SK-N-DZ (cell line): ENCODE measurements around the gene CCDC7.
A peak's percentile ranks its signal among the peaks of the same experiment; 100 is the strongest.
"Not testable (repeated sequence)": the region's sequence is repeated elsewhere in the genome, so short reads cannot be mapped to it uniquely, and the experiment has no call there.

ENCODE experiments used
- DNase-seq: peaks from one replicate; pipeline ENCODE4 v3.0.0-alpha.2; 2015; ENCODE audit warnings: low spot score

CCDC7 gene

GRCh38 chr10:32699683-32700082, 253.7 kb downstream of the CCDC7 start:
- DNase-seq = not testable (repeated sequence)

DNA sequence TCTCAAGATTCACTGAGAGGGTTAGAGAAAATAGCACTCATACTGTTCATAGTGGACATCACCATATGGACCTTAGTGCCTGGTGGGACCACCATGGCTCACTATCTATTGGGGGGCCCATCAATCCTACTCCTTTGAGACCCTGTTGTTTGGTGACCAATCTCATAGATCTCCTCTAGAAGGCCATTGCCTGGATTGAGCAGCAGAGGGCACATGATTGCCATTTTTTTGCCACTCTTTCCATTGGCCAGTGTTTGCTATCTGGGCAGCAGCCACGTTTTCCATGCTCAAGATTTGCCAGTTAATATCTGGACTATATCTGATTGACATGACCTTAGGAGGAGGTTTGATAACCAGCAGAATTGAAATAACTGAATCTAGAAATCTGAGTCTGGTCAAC, 267.6 kb downstream of the CCDC7 start:
- no peak for DNase-seq

GRCh38 chr10:32731527-32731926, 285.6 kb downstream of the CCDC7 start:
- DNase-seq = no peak

- DNase-seq = no peak
These were observed 293.0 kb downstream of the CCDC7 start for GRCh38 chr10:32738958-32739357.

GRCh38 chr10:32744321-32744720, 298.4 kb downstream of the CCDC7 start:
- DNase-seq = no peak

DNA sequence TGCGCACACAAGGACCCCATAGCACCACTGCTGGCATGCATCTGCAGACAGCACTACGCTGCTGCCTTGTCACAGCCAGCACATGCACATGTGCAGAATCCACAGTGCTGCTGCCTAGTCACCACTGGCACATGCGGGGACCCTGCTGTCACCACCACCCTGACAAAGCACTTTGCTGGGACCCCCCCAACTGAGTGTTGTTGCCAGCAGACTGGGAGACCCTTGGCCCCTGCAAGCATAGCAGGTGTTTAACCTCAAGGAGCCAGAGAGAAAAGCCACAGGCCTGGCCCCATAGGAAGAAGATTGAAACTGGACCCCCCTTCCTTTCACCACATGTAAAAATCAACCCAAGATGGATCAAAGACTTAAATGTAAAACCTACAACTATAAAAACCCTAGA, 300.9 kb downstream of the CCDC7 start:
- DNase-seq = no peak

GRCh38 chr10:32751582-32751981, 305.6 kb downstream of the CCDC7 start:
- DNase-seq = no peak

DNA sequence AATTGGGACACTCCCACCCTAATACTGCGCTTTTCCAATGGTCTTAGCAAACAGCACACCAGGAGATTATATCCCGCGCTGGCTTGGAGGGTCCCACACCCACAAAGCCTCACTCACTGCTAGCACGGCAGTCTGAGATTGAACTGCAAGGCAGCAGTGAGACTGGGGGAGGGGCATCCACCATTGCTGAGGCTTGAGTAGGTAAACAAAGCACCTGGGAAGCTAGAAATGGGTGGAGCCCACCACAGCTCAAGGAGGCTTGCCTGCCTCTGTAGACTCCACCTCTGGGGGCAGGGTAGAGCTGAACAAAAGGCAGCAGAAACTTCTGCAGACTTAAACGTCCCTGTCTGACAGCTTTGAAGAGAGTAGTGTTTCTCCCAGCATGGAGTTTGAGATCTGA, 309.0 kb downstream of the CCDC7 start:
- not testable (repeated sequence) for DNase-seq

DNA sequence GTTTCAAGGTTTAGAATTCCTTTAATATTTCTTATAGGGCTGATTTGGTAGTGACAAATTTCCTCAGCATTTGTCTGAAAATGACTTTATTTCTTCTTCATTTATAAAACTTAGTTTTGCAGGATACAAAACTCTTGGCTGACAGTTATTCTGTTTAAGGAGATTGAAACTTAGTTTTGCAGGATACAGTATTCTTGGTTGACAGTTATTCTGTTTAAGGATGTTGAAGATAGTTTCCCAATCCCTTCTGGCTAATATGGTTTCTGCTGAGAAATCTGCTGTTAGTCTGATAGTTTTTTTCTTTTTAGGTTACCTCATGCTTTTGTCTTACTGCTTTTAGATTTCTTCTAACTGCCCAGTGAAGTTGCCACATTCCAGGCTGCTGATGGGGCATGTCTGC, 325.3 kb downstream of the CCDC7 start:
- DNase-seq = no peak

DNA sequence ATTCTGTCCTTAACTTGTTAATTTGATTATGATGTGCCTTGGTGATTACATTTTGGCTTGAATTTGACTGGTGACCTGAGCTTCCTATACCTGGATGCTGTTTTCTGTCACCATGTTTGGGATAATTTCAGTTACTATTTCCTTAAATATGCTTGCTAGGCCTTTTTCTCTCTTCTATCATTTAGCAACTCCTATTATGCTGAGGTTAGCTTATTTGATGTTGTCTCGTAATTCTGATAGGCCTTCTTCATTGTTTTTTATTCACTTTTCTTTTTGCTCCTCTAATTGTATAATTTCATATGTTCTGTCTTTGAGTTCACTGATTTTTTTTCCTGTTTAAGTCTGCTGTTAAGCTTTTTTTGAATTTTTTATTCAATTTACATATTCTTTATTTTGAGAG, 327.2 kb downstream of the CCDC7 start:
- DNase-seq = no peak

- DNase-seq = no peak
These were observed 341.0 kb downstream of the CCDC7 start for GRCh38 chr10:32786968-32787367.

- DNase-seq = no peak
These were observed 341.8 kb downstream of the CCDC7 start for GRCh38 chr10:32787690-32788284.

DNA sequence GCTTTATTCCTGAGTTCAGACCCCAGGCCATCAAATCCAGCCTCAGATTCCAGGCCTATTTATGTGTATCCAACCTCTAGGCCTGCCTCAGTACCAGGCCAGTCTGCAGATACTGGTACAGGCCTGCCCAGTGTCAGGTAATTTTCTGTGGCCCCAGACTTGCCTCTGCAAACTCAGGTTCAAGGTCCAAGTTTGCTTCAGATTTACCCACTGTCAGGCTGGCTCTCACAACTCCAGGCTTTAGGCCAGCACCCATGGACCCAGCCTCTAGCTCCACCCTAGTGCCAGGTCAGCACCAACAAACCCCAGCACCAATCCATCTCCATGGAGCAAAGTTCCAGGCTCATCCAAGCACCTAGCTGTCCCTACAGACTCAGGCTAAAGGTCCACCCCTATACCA, 342.4 kb downstream of the CCDC7 start:
- DNase-seq = no peak

DNA sequence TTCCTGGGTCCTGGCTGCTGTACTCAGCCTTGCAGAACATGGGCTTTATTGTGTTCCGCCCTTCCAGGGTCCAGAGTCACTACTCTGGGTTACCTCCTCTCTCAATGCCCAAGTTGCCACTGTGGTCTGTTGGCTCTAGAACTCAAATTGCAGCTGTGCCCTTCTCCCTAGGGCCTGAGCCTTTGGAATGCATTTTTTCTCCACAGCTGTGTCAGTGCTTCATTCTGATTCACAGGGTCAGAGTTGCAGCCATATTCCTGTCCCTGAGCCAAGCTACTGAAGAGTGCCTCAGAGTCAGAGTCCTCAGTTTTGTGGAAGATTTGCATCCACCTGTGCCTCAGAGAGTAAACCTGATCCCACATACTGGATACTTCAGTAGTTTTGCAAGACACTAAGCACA, 344.5 kb downstream of the CCDC7 start:
- DNase-seq = no peak

GRCh38 chr10:32793033-32793432, 347.1 kb downstream of the CCDC7 start:
- DNase-seq = no peak

DNA sequence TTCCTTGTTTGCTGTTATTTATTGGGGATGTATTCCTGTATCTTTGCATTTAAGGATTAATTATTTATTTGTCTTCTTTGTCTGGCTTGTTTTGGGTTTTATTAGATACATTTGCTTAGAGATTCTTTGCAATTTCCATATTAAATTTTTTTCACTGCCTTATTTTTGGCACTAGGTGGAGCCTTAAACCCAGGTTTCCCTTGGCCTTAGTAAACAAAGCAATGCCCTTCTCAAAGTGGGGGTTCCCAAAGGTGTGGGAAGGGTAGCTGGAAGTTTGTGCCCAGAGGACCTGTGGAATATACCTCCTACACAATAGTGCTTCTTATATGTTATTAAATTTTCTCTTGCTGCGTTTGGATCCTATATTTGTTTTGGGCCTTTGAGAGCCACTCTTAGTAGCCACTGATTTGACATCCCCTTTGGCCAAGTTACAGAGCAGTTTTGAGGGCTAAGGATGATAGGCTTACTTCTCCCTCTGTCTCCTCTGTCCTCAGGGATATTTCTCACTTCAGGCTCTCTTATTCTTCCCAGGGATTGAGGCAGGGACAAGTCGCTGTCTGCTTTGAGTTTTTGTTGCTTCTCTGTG, 349.8 kb downstream of the CCDC7 start:
- DNase-seq = peak; percentile 15

DNA sequence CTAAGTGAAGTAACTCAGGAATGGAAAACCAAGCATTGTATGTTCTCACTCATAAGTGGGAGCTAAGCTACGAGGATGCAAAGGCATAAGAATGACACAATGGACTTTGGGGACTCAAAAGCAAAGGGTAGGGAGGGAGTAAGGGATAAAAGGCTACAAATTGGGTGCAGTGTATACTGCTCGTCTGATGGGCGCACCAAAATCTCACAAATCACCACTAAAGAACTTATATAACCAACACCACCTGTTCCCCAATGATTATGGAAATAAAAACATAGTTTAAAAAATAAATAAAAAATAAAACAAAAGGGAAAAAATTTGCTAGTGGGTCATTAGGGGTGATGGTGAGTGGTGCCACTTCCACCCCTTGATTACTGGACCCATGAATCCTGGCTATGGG, 351.5 kb downstream of the CCDC7 start:
- DNase-seq = not testable (repeated sequence)

- no peak for DNase-seq
These were observed 401.0 kb downstream of the CCDC7 start for GRCh38 chr10:32846974-32847373.

DNA sequence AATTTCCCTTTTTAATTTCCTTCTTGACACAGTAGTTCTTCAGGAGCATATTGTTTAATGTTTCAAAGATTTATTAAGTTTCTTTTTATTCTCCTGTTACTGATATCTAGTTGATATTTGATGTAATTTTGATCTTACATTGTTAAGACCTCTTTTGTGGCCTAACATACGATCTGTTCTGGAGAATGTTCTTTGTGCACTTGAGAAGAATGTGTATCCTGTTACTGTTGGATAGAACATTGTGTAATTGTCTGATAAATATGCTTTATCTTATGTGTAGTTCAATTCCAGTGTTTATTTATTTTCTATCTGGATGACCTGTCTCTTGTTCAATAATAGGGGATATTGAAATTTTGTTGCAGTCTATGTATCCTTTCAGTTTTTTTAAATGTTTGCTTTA, 405.4 kb downstream of the CCDC7 start:
- no peak for DNase-seq

DNA sequence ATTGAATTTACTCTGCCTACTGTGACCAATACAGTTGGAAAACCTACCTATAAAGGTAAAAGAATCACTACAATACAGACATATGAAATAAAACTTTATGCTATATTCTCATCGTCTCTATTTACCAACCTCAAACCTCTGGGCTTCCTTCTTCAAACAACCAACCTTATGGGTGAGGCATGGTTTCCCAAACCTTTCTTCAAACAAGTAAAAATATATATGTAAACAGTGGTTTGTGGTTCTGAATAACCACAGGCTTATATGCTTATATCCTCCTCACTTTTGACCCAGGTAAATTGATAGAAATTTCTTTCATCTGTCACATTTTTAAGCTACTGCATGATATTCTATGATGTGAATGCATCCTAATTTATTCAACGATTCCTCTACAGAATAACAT, 408.5 kb downstream of the CCDC7 start:
- no peak for DNase-seq

DNA sequence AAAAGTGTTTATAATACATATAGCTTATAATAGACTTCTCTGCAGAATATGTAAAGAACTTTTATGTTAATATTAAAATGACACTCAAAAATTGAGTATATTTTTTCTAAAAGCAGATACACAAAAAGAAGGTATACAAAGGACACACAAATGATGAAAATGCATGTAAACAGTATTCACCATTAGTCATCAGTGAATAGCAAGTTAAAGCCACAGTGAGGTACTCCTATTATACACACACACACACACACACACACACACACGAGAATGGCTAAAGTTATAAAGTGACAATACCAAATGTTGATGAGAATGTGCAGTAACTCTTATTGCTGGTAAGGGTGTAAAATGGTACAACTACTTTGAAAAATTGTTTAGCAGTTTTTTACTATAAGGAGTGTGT, 419.2 kb downstream of the CCDC7 start:
- DNase-seq = no peak

DNA sequence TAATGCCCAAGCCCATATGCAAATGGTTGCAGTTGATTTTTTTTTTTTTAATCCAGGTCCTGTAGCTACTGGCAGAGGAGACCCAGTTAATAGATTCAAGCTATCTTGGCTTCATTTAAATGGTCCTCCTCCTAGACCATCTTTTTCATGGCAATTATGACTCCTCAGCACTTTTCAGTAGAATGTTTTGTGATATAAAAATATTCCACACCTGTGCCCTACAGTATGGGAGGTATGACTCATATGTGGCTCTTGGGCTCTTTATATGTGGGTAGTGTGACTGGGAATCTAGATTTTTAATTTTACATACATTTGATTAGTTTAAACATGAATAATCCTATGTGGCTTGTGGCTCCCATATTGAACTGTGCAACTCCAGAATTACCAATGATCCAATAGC, 432.0 kb downstream of the CCDC7 start:
- DNase-seq = no peak

- DNase-seq = no peak
These were observed 432.7 kb downstream of the CCDC7 start for GRCh38 chr10:32878646-32879045.

GRCh38 chr10:32882076-32882475, 436.1 kb downstream of the CCDC7 start:
- DNase-seq = no peak
